NT2/D1 (cell line): ENCODE results near the gene DLG2.

Experiments used
- YY1 ChIP-seq: IDR thresholded peaks from 2 replicates; pipeline ENCODE4 v1.6.1; 2011; ENCODE audit not compliant: insufficient read length, insufficient read depth
- ZNF274 ChIP-seq: IDR thresholded peaks from 2 replicates; pipeline ENCODE4 v1.6.1; 2011; ENCODE audit warnings: mild to moderate bottlenecking, low read depth, low read length

DNA sequence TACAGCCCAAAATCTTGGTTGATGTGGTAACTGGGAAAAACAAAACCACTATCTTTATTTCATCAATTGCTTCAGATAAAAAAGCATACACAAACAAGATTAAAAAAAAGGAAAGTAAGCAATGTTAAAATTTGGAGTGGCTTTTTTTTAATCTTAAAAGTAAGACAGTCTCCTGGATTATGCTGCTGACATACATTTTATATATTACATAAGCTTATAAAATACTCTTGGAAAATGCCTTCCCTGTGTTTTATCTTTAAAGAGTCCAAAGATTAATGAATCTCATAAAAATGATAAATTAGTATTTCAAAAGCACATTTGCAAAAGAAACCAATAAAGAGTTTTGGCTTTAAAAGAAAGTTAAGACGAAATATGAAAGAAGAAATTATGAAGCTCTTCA, 132.7 kb downstream of the DLG2 start:
- TF ChIP-seq ZNF274: no peak
- TF ChIP-seq YY1: no peak
